LNCaP clone FGC (cell line): ENCODE measurements around the gene C1orf159.

Experiments
- DNase-seq: peaks from one replicate; pipeline ENCODE4 v3.0.0-alpha.2; 2011; ENCODE audit warnings: low read depth
- H3K4me3 ChIP-seq: 2 replicates; pipeline ENCODE4 v1.5.1; 2011; ENCODE audit warnings: mild to moderate bottlenecking, low read depth, low read length, control low read depth
- CTCF ChIP-seq: IDR thresholded peaks from 2 replicates; pipeline ENCODE4 v1.5.1; 2012; ENCODE audit warnings: mild to moderate bottlenecking; ENCODE audit not compliant: control insufficient read depth, insufficient read depth; ENCODE audit errors: extremely low read depth

The C1orf159 gene

DNA sequence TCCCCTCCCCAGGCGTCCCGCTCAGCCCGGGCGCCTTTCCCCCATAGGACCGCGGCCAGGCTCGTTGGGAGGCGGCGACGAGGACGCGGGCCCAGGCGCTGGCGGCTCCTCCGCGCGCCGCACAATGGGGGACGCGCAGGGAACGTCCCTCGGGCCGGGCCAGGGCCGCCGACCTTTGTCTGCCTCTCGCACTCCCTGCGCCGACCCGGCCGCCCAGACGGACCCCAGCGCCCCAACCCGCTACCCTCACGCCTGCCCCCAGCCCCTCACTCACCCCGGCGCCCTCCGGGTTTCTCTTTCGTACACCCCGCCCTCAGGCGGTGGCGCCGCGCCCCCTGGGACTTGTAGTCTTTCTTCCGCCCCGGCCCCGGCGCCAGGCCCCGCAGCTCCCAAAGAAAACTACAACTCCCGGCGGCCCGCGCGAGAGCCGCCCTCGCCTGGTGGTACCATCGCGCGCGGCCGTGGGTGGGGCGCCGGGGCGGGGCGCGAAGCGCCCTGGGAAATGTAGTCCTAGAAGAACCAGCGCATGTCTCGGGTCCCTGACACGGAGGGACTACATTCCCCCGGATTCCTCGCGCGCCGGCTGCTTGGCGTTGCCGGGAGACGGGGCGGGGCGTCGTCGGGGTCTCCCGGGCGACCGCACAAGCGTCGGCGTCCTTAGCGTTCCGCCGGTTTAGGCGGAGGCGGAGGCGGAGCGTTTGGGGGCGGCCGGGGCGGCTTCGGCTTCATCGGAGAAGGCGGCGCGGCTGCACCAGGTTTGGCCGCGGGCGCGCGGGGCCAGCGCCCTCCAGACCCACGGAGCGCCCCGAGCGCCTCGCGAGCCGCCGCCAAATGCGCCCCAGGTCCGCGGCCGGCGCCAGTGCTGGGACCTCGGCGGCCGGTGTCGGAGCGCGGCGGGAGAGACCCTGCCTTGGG is at the start of gene C1orf159:
TSS of gene C1orf159 (minus strand) at position 304 of the 915 bp plus-strand sequence. CDS start 24,546 bp downstream, outside the sequence.
- no peak for TF ChIP-seq CTCF
- H3K4me3 ChIP-seq: peak within 1 kb of the TSS; percentile 71
- peak; percentile 92 for DNase-seq

DNA sequence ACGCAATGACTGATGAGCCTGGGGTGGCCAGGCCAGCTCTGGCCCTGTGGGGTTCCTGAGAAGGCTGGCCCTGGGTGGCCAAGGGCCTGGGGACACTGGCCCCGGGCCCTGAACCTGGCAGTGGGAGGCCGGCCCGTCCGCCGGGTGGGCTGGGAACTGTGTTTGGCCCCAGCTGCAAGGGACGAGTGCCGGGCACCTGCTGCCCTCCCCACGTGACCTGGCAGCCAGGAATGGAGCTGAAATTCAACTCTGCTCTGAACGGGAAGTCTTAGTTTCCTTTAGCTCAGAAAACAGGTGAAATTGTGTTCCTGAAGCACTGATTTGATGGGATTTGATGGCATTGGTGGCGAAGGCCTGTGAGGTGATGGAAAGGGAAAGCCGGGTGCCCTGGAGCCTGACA is 49.6 kb upstream of the C1orf159 start:
- no peak for DNase-seq
- TF ChIP-seq CTCF: no peak
- H3K4me3 ChIP-seq: peak overlapping the region; percentile 85

DNA sequence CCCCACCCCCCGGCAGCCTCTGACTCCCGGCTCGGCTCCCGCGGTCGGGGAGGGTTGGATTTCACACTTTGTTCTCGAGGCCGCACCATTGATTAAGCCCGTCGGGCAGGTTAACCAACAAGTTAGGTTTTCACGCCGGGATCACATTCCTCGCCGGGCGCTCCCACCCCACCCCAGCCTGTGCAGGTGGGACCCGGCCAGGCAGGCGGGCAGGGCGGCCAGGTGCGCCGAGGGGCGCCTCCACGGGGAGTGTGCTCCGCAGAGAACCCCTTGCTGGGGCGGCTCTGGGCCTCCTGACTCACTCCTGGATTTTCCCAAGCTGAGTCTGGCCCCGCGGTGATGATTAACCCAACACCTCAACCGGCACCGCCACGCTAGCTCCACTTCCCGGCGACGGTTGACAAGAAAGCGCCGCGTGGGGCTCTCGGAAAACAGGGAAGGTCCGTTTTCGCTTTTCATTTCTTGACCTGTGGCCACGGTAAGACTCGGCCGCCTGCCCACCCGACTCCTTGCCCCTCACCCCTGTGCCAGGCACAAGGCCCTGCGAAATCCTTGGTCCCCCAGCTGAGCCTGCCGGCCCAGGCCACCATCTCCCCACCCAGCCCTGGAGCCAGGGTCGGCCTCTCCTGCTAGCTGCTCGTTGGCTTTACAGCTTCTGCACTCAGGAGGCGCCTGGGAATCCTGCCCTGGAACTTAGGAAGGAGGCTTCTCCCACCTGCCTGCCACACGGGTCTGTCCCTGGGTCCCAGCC is 49.0 kb upstream of the C1orf159 start:
- no peak for TF ChIP-seq CTCF
- DNase-seq: no peak

GRCh38 chr1:1164361-1164700 is 48.4 kb upstream of the C1orf159 start:
- no peak for TF ChIP-seq CTCF
- DNase-seq: no peak
- peak overlapping the region; percentile 85 for H3K4me3 ChIP-seq

More for the DNA sequence above, 49.0 kb upstream of the C1orf159 start:
- peak overlapping the region; percentile 85 for H3K4me3 ChIP-seq

GRCh38 chr1:1163538-1164070 is 47.7 kb upstream of the C1orf159 start:
- DNase-seq: no peak
- H3K4me3 ChIP-seq: peak overlapping the region; percentile 85
- no peak for TF ChIP-seq CTCF

GRCh38 chr1:1162597-1163537 is 47.0 kb upstream of the C1orf159 start:
- no peak for TF ChIP-seq CTCF
- H3K4me3 ChIP-seq: peak overlapping the region; percentile 85
- peak; percentile 69 for DNase-seq
